HepG2 (cell line): ENCODE measurements around the gene PEX14. TPM values are rescaled to one million over a fixed set of nuclear protein-coding genes. Genes with fewer than 3 reads are reported as not detected.
A peak's percentile ranks its signal among the peaks of the same experiment; 100 is the strongest.

Experiments
- ASH2L ChIP-seq: fragments of 300-600, 200-600 bp; sonication (generic); IDR thresholded peaks from 2 replicates; pipeline ENCODE4 v1.7.0; 2017; ENCODE audit warnings: low read depth, mild to moderate bottlenecking, moderate library complexity, mixed read lengths, low read length; ENCODE audit not compliant: insufficient read length
- CHCHD3 ChIP-seq: sonication (generic); formaldehyde crosslinking; IDR thresholded peaks from 2 replicates; pipeline ENCODE4 v1.8.0; 2022; ENCODE audit warnings: mild to moderate bottlenecking, missing genetic modification reagents, moderate library complexity
- MTF2 ChIP-seq: sonication (generic); formaldehyde crosslinking; IDR thresholded peaks from 2 replicates; pipeline ENCODE4 v1.5.0; 2020; ENCODE audit warnings: missing genetic modification reagents, borderline replicate concordance
- NFE2L1 ChIP-seq: sonication (generic); formaldehyde crosslinking; IDR thresholded peaks from 2 replicates; pipeline ENCODE4 v1.4.0; 2020; ENCODE audit warnings: missing genetic modification reagents, mild to moderate bottlenecking, borderline replicate concordance
- SNRNP70 ChIP-seq: fragments of 200-400 bp; formaldehyde crosslinking; IDR thresholded peaks from 2 replicates; pipeline ENCODE4 v1.6.1; 2017; ENCODE audit warnings: mild to moderate bottlenecking, low read depth, low read length, moderate library complexity
- SYNCRIP ChIP-seq: fragments of 200-400 bp; formaldehyde crosslinking; IDR thresholded peaks from 2 replicates; pipeline ENCODE4 v1.6.1; 2018; ENCODE audit warnings: mild to moderate bottlenecking, low read depth, low read length; ENCODE audit not compliant: insufficient read depth
- ZFP36 ChIP-seq: fragments of 150-350 bp; IDR thresholded peaks from 2 replicates; pipeline ENCODE4 v1.6.1; 2018; ENCODE audit warnings: borderline replicate concordance, low read length, low read depth; ENCODE audit not compliant: partially characterized antibody
- ZFP36L2 ChIP-seq: sonication (generic); formaldehyde crosslinking; IDR thresholded peaks from 2 replicates; pipeline ENCODE4 v1.4.0; 2020; ENCODE audit warnings: missing genetic modification reagents
- ZFYVE20 ChIP-seq: sonication (generic); formaldehyde crosslinking; IDR thresholded peaks from 2 replicates; pipeline ENCODE4 v1.8.0; 2023; ENCODE audit warnings: low read depth, mild to moderate bottlenecking, moderate library complexity, missing genetic modification reagents, borderline replicate concordance
- ZNF614 ChIP-seq: IDR thresholded peaks from 2 replicates; pipeline ENCODE4 v1.6.1; 2018; ENCODE audit warnings: missing biosample characterization, missing genetic modification reagents, inconsistent platforms, borderline replicate concordance
- ZNF772 ChIP-seq: sonication (generic); formaldehyde crosslinking; IDR thresholded peaks from 2 replicates; pipeline ENCODE4 v1.5.0; 2020; ENCODE audit warnings: mild to moderate bottlenecking, missing genetic modification reagents
- polyA plus RNA-seq, 8 experiments: library from polyadenylated mRNA; depleted of rRNA in 3 of 8; stranded (reverse) in 7 of 8; unstranded in 1 of 8; fragments of >200 nt; fragmentation: Illumina TruSeq in 4 of 8; extraction: Trizol in 4 of 8; gene quantifications; 2 replicates each; pipeline versions ENCODE4 v1.2.1 to v1.2.3, GENCODE V29; 2011 to 2016; ENCODE audit warnings: low read depth in 4 of 8, missing spikeins in 1 of 8, mixed read lengths in 1 of 8; ENCODE audit not compliant: insufficient read depth in 1 of 8
- total RNA-seq, 5 experiments: library from RNA; depleted of rRNA; stranded (reverse); fragments of >200 nt; fragmentation: Illumina TruSeq; extraction: Trizol; gene quantifications; 2 replicates each; pipeline ENCODE4 v1.2.3, GENCODE V29; 2016; ENCODE audit warnings: low read depth in 1 of 5
- TF ChIP-seq, protein P1 (sequence below): sonication (generic); formaldehyde crosslinking; IDR thresholded peaks from 2 replicates; pipeline ENCODE4 v1.4.0; 2020; ENCODE audit warnings: missing genetic modification reagents
- TF ChIP-seq, protein P2 (sequence below): IDR thresholded peaks from 2 replicates; pipeline ENCODE4 v1.6.1; 2018; ENCODE audit warnings: missing genetic modification reagents
- TF ChIP-seq, protein P3 (sequence below): sonication (generic); formaldehyde crosslinking; conservative IDR thresholded peaks from 2 replicates; pipeline ENCODE4 v1.8.0; 2022; ENCODE audit warnings: missing genetic modification reagents
- TF ChIP-seq, protein P4 (sequence below): sonication (generic); formaldehyde crosslinking; IDR thresholded peaks from 2 replicates; pipeline ENCODE4 v1.4.0; 2020; ENCODE audit warnings: missing genetic modification reagents
- TF ChIP-seq, protein P5 (sequence below): sonication (generic); formaldehyde crosslinking; IDR thresholded peaks from 2 replicates; pipeline ENCODE4 v1.4.0; 2020; ENCODE audit warnings: low read depth, mild to moderate bottlenecking, missing genetic modification reagents
- TF ChIP-seq, protein P6 (sequence below): sonication (generic); formaldehyde crosslinking; IDR thresholded peaks from 2 replicates; pipeline ENCODE4 v1.4.0; 2020; ENCODE audit warnings: missing genetic modification reagents

PEX14 gene
- total and polyA plus RNA-seq, 2 of the 13 experiments (the other 11 are each of a cell fraction or from before 2014, with no cell fraction given), result 6.5 to 9.9 TPM

DNA sequence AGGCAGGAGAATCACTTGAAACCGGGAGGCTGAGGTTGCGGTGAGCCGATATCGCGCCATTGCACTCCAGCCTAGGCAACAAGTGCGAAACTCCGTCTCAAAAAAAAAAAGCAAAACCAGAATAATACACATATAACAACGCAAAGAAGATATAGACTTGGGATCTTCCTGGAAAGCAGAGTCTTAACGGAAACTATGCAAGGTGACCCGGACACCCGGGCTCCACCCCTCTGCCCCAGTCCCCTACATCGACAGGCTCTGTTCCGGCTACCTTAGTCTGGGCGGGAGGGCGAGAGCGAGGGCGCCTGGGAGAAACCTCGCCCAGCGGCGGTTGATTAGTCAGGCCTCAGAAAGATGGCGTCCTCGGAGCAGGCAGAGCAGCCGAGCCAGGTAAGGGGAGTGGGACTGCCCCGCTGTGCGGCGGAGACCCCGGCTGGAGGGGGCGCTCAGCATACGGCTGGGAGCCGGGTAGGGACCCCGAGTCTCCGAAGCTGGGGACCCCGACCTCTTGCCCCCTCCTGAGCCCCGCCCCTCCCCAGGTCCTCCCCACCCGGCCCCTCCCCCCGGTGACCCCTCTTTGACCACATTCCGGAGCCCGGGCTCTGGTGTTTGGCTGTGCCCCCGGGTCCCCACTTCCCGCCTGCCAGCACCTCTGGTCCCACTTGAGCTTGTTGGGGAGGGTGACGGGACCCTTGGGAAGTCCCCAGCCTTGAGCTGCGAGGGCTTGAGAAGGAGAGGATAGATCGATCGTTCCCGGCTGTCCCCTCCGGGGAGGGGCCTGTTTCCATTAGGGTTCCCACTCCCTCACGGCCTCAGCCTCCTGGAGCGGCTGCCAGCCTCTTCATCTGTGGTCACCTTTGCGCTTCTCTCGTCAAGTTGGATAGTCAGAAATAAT lies at the start of gene PEX14 (continued):
- TF ChIP-seq, protein P1, sequence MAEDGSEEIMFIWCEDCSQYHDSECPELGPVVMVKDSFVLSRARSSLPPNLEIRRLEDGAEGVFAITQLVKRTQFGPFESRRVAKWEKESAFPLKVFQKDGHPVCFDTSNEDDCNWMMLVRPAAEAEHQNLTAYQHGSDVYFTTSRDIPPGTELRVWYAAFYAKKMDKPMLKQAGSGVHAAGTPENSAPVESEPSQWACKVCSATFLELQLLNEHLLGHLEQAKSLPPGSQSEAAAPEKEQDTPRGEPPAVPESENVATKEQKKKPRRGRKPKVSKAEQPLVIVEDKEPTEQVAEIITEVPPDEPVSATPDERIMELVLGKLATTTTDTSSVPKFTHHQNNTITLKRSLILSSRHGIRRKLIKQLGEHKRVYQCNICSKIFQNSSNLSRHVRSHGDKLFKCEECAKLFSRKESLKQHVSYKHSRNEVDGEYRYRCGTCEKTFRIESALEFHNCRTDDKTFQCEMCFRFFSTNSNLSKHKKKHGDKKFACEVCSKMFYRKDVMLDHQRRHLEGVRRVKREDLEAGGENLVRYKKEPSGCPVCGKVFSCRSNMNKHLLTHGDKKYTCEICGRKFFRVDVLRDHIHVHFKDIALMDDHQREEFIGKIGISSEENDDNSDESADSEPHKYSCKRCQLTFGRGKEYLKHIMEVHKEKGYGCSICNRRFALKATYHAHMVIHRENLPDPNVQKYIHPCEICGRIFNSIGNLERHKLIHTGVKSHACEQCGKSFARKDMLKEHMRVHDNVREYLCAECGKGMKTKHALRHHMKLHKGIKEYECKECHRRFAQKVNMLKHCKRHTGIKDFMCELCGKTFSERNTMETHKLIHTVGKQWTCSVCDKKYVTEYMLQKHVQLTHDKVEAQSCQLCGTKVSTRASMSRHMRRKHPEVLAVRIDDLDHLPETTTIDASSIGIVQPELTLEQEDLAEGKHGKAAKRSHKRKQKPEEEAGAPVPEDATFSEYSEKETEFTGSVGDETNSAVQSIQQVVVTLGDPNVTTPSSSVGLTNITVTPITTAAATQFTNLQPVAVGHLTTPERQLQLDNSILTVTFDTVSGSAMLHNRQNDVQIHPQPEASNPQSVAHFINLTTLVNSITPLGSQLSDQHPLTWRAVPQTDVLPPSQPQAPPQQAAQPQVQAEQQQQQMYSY (CRISPR knock-in tag), result no peak
- TF ChIP-seq SYNCRIP (no peak), ZFP36L2 (CRISPR knock-in tag) (no peak), ZNF772 (peak; percentile 19; the same call in 1 of the 2 replicates), SNRNP70 (no peak), CHCHD3 (CRISPR knock-in tag) (no peak), ASH2L (peak; percentile 81), ZNF614 (peak; percentile 75; the same call in 1 of the 2 replicates), ZFP36 (no peak), ZFYVE20 (CRISPR knock-in tag) (no peak), MTF2 (no peak), NFE2L1 (CRISPR knock-in tag) (no peak)
- TF ChIP-seq, protein P2, sequence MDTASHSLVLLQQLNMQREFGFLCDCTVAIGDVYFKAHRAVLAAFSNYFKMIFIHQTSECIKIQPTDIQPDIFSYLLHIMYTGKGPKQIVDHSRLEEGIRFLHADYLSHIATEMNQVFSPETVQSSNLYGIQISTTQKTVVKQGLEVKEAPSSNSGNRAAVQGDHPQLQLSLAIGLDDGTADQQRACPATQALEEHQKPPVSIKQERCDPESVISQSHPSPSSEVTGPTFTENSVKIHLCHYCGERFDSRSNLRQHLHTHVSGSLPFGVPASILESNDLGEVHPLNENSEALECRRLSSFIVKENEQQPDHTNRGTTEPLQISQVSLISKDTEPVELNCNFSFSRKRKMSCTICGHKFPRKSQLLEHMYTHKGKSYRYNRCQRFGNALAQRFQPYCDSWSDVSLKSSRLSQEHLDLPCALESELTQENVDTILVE (CRISPR knock-in tag), result 0 out of 2 replicates have a peak, but pooled peaks have one; percentile 32
- TF ChIP-seq, protein P3, sequence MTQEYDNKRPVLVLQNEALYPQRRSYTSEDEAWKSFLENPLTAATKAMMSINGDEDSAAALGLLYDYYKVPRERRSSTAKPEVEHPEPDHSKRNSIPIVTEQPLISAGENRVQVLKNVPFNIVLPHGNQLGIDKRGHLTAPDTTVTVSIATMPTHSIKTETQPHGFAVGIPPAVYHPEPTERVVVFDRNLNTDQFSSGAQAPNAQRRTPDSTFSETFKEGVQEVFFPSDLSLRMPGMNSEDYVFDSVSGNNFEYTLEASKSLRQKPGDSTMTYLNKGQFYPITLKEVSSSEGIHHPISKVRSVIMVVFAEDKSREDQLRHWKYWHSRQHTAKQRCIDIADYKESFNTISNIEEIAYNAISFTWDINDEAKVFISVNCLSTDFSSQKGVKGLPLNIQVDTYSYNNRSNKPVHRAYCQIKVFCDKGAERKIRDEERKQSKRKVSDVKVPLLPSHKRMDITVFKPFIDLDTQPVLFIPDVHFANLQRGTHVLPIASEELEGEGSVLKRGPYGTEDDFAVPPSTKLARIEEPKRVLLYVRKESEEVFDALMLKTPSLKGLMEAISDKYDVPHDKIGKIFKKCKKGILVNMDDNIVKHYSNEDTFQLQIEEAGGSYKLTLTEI (CRISPR knock-in tag), result no peak
- TF ChIP-seq, protein P4, sequence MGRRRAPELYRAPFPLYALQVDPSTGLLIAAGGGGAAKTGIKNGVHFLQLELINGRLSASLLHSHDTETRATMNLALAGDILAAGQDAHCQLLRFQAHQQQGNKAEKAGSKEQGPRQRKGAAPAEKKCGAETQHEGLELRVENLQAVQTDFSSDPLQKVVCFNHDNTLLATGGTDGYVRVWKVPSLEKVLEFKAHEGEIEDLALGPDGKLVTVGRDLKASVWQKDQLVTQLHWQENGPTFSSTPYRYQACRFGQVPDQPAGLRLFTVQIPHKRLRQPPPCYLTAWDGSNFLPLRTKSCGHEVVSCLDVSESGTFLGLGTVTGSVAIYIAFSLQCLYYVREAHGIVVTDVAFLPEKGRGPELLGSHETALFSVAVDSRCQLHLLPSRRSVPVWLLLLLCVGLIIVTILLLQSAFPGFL, result no peak
- TF ChIP-seq, protein P5, sequence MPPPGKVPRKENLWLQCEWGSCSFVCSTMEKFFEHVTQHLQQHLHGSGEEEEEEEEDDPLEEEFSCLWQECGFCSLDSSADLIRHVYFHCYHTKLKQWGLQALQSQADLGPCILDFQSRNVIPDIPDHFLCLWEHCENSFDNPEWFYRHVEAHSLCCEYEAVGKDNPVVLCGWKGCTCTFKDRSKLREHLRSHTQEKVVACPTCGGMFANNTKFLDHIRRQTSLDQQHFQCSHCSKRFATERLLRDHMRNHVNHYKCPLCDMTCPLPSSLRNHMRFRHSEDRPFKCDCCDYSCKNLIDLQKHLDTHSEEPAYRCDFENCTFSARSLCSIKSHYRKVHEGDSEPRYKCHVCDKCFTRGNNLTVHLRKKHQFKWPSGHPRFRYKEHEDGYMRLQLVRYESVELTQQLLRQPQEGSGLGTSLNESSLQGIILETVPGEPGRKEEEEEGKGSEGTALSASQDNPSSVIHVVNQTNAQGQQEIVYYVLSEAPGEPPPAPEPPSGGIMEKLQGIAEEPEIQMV, result no peak
- TF ChIP-seq, protein P6, sequence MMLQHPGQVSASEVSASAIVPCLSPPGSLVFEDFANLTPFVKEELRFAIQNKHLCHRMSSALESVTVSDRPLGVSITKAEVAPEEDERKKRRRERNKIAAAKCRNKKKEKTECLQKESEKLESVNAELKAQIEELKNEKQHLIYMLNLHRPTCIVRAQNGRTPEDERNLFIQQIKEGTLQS (CRISPR knock-in tag), result no peak
